Stimulated activated CD8-positive, alpha-beta memory T cell treated with anti-CD3 and anti-CD28 coated beads, Interleukin-7, amount 100 ng/mL, for 24 hours (primary cell): ENCODE measurements around the gene LHPP.

Source experiments
- DNase-seq: peaks from one replicate; pipeline ENCODE4 v3.0.0-alpha.2; 2020; ENCODE audit warnings: low read depth

The LHPP gene

GRCh38 chr10:124521429-124521871, 59.8 kb downstream of the LHPP start:
- DNase-seq, result no peak

- DNase-seq, result no peak
These were observed 60.7 kb downstream of the LHPP start for GRCh38 chr10:124522131-124522932.

GRCh38 chr10:124522933-124523871, 61.6 kb downstream of the LHPP start:
- no peak for DNase-seq

GRCh38 chr10:124523901-124524300, 62.3 kb downstream of the LHPP start:
- DNase-seq, result no peak

- no peak for DNase-seq
These were observed 63.5 kb downstream of the LHPP start for GRCh38 chr10:124524991-124525653.

- DNase-seq, result no peak
These were observed 64.4 kb downstream of the LHPP start for GRCh38 chr10:124525751-124526600.

- no peak for DNase-seq
These were observed 65.1 kb downstream of the LHPP start for GRCh38 chr10:124526621-124527267.

GRCh38 chr10:124527874-124528395, 66.3 kb downstream of the LHPP start:
- no peak for DNase-seq

- no peak for DNase-seq
These were observed 68.1 kb downstream of the LHPP start for GRCh38 chr10:124529661-124530214.

- peak; percentile 81 for DNase-seq
These were observed 68.6 kb downstream of the LHPP start for GRCh38 chr10:124530215-124530665.

GRCh38 chr10:124530816-124531215, 69.2 kb downstream of the LHPP start:
- DNase-seq, result no peak

- no peak for DNase-seq
These were observed 70.6 kb downstream of the LHPP start for GRCh38 chr10:124532106-124532641.

GRCh38 chr10:124532788-124533187, 71.2 kb downstream of the LHPP start:
- DNase-seq, result no peak

GRCh38 chr10:124533266-124533665, 71.6 kb downstream of the LHPP start:
- no peak for DNase-seq

GRCh38 chr10:124534231-124534798, 72.7 kb downstream of the LHPP start:
- DNase-seq, result no peak

- DNase-seq, result no peak
These were observed 73.4 kb downstream of the LHPP start for GRCh38 chr10:124534826-124535601.

GRCh38 chr10:124535731-124536495, 74.3 kb downstream of the LHPP start:
- DNase-seq, result no peak

- no peak for DNase-seq
These were observed 75.0 kb downstream of the LHPP start for GRCh38 chr10:124536496-124537050.
